Endothelial cell of hepatic sinusoid (primary cell): ENCODE measurements around the gene SRPK1.
"Not testable (repeated sequence)": the region's sequence is repeated elsewhere in the genome, so short reads cannot be mapped to it uniquely, and the experiment has no call there.

Experiments
- in situ Hi-C: cut with HindIII; loops from 2 replicates; pipeline ENCODE4 v1.10.0; 2017; ENCODE audit warnings: low sequenced_read_pairs

Gene SRPK1

GRCh38 chr6:35931873-35932272 is 11.0 kb upstream of the SRPK1 start:
- in situ Hi-C loops = not testable (repeated sequence)

GRCh38 chr6:35931120-35931561 is 10.2 kb upstream of the SRPK1 start:
- in situ Hi-C loops = no loop called here

- in situ Hi-C loops = no loop called here
Observed at GRCh38 chr6:35929601-35930000, 8.7 kb upstream of the SRPK1 start.

GRCh38 chr6:35926509-35927215 is 5.8 kb upstream of the SRPK1 start:
- in situ Hi-C loops = no loop called here

GRCh38 chr6:35925961-35926360 is 5.1 kb upstream of the SRPK1 start:
- in situ Hi-C loops = no loop called here

GRCh38 chr6:35924146-35924545 is 3.2 kb upstream of the SRPK1 start:
- in situ Hi-C loops = no loop called here

GRCh38 chr6:35922139-35922554 is 1.2 kb upstream of the SRPK1 start:
- in situ Hi-C loops = no loop called here

GRCh38 chr6:35919827-35920751 is 809 bp downstream of the SRPK1 start:
- in situ Hi-C loops = no loop called here

GRCh38 chr6:35919085-35919826 is 1.6 kb downstream of the SRPK1 start:
- in situ Hi-C loops = no loop called here

- in situ Hi-C loops = not testable (repeated sequence)
Observed at GRCh38 chr6:35916893-35917292, 4.0 kb downstream of the SRPK1 start.

- in situ Hi-C loops = no loop called here
Observed at GRCh38 chr6:35916056-35916455, 4.8 kb downstream of the SRPK1 start.

GRCh38 chr6:35914536-35914935 is 6.4 kb downstream of the SRPK1 start:
- in situ Hi-C loops = no loop called here

GRCh38 chr6:35911871-35912653 is 8.8 kb downstream of the SRPK1 start:
- in situ Hi-C loops = no loop called here

GRCh38 chr6:35909571-35909970 is 11.3 kb downstream of the SRPK1 start:
- in situ Hi-C loops = not testable (repeated sequence)

- in situ Hi-C loops = not testable (repeated sequence)
Observed at GRCh38 chr6:35908753-35909401, 12.0 kb downstream of the SRPK1 start.

- in situ Hi-C loops = no loop called here
Observed at GRCh38 chr6:35907750-35908149, 13.1 kb downstream of the SRPK1 start.

GRCh38 chr6:35906499-35906846 is 14.4 kb downstream of the SRPK1 start:
- in situ Hi-C loops = no loop called here

GRCh38 chr6:35905841-35906498 is 14.9 kb downstream of the SRPK1 start:
- in situ Hi-C loops = no loop called here

GRCh38 chr6:35905141-35905785 is 15.6 kb downstream of the SRPK1 start:
- in situ Hi-C loops = no loop called here
